OCI-LY7 (cell line): Measurements from ENCODE around the gene CRHR1. TPM values are rescaled to one million over a fixed set of nuclear protein-coding genes. Genes with fewer than 3 reads are reported as not detected.

Experiments
- BruUV-seq: library from RNA; stranded (reverse); fragments of 400-500 nt; replicated peaks from 2 replicates; lab custom pipeline; 2021; lab: Mats Ljungman, UMichigan
- CTCF ChIA-PET: fragments of 300-600 bp; sonication (Branson Sonifier 250); formaldehyde crosslinking; loops from one replicate; lab custom pipeline; 2022; ENCODE audit warnings: antibody characterized with exemption; ENCODE audit not compliant: unreplicated experiment; lab: Charles Lee
- POLR2A ChIA-PET: fragments of 300-600 bp; sonication (Branson Sonifier 250); formaldehyde crosslinking; loops from one replicate; lab custom pipeline; 2022; ENCODE audit warnings: antibody characterized with exemption; lab: Charles Lee
- DNase-seq: peaks from one replicate; pipeline ENCODE4 v3.0.0-alpha.2; 2015; ENCODE audit warnings: low spot score
- H2AFZ ChIP-seq: fragments of 200-600 bp; sonication (generic), shearing (Covaris generic); 2 replicates; pipeline ENCODE4 v1.6.1; 2014; ENCODE audit warnings: mild to moderate bottlenecking, antibody characterized with exemption, low read length, moderate library complexity
- H3K27ac ChIP-seq: fragments of 200-600 bp; sonication (generic); 2 replicates; pipeline ENCODE4 v1.5.1; 2014; ENCODE audit warnings: mixed run types, low read depth, mild to moderate bottlenecking, moderate library complexity, low read length, inconsistent platforms; ENCODE audit not compliant: poor library complexity, severe bottlenecking
- H3K36me3 ChIP-seq: fragments of 200-600 bp; sonication (generic); 2 replicates; pipeline ENCODE4 v1.6.1; 2014; ENCODE audit warnings: mild to moderate bottlenecking, antibody characterized with exemption, low read length, moderate library complexity, mixed read lengths; ENCODE audit not compliant: insufficient read depth
- H3K4me1 ChIP-seq: fragments of 200-600 bp; sonication (generic); 2 replicates; pipeline ENCODE4 v1.5.1; 2014; ENCODE audit warnings: mild to moderate bottlenecking, low read length; ENCODE audit not compliant: insufficient read depth, poor library complexity, severe bottlenecking
- H3K4me2 ChIP-seq: fragments of 200-600 bp; sonication (generic); 2 replicates; pipeline ENCODE4 v1.6.1; 2014; ENCODE audit warnings: mild to moderate bottlenecking, low read length
- H3K4me3 ChIP-seq: fragments of 200-600 bp; sonication (generic); 2 replicates; pipeline ENCODE4 v1.5.1; 2014; ENCODE audit warnings: mild to moderate bottlenecking, low read depth, low read length; ENCODE audit not compliant: poor library complexity, severe bottlenecking
- H3K79me2 ChIP-seq: fragments of 200-600 bp; sonication (generic); 2 replicates; pipeline ENCODE4 v1.6.1; 2016; ENCODE audit warnings: low read depth, mild to moderate bottlenecking, low read length, moderate library complexity, mixed read lengths; ENCODE audit not compliant: insufficient read depth
- H3K9me2 ChIP-seq: fragments of 200-600 bp; sonication (generic); 2 replicates; pipeline ENCODE4 v1.6.1; 2016; ENCODE audit warnings: mild to moderate bottlenecking, low read length, mixed read lengths; ENCODE audit not compliant: insufficient read depth
- H3K9me3 ChIP-seq: fragments of 200-600 bp; sonication (generic); 2 replicates; pipeline ENCODE4 v1.6.1; 2014; ENCODE audit warnings: mild to moderate bottlenecking, mixed run types, low read length, mixed read lengths
- H4K20me1 ChIP-seq: fragments of 200-600 bp; sonication (generic); 2 replicates; pipeline ENCODE4 v1.6.1; 2014; ENCODE audit warnings: mild to moderate bottlenecking, antibody characterized with exemption, low read length, moderate library complexity, mixed read lengths; ENCODE audit not compliant: insufficient read depth
- CTCF ChIP-seq: fragments of 200-600 bp; sonication (generic); conservative IDR thresholded peaks from 2 replicates; pipeline ENCODE4 v1.5.1; 2014; ENCODE audit warnings: mild to moderate bottlenecking, antibody characterized with exemption, low read length, moderate library complexity, mixed read lengths
- EZH2phosphoT487 ChIP-seq: fragments of 200-600 bp; sonication (generic); IDR thresholded peaks from 2 replicates; pipeline ENCODE4 v1.6.1; 2018; ENCODE audit warnings: low read depth, borderline replicate concordance, mild to moderate bottlenecking, mixed run types, antibody characterized with exemption, low read length, moderate library complexity, mixed read lengths
- intact Hi-C: fragments of 100-400 bp; cut with micrococcal nuclease; formaldehyde crosslinking; loops from one replicate; pipeline ENCODE4 v1.10.0; 2022; ENCODE audit not compliant: unreplicated experiment
- total RNA-seq, 2 experiments: library from RNA; depleted of rRNA in 1 of 2; stranded (reverse); fragments of >200 nt in 1 of 2; shearing (Covaris generic) in 1 of 2; gene quantifications; 2 replicates each; pipeline ENCODE4 v1.2.3, GENCODE V29; 2014 to 2022

CRHR1 gene
- total RNA-seq, 2 experiments from 2014 or later = not detected

- Histone ChIP-seq H2AFZ (no peak overlapping the region), H4K20me1 (no peaks in the 10 kb centered on the region), H3K4me2 (no peak overlapping the region), H3K4me3 (no peak overlapping the region), H3K79me2 (no peaks in the 10 kb centered on the region), H3K9me2 (no peaks in the 10 kb centered on the region), H3K9me3 (no peaks in the 10 kb centered on the region), H3K27ac (no peak overlapping the region), H3K4me1 (no peaks in the 10 kb centered on the region), H3K36me3 (no peaks in the 10 kb centered on the region)
- ChIA-PET CTCF (no interaction called here), POLR2A (interaction anchor here (0.7 kb wide), 1 partner anchor 57 kb away, joined by 3 read pairs; no protein-coding TSS in a partner anchor)
- TF ChIP-seq EZH2phosphoT487 (no peak), CTCF (no peak)
- no peak for DNase-seq
- intact Hi-C loops = loop anchor here (10.0 kb wide), 1 partner anchor 148 kb away; no protein-coding TSS in a partner anchor
- no TSS peak for BruUV-seq
These were observed 8.3 kb downstream of the CRHR1 start for GRCh38 chr17:45792437-45792836.

GRCh38 chr17:45792995-45793755 is 9.1 kb downstream of the CRHR1 start:
- TF ChIP-seq CTCF (no peak), EZH2phosphoT487 (no peak)
- Histone ChIP-seq H3K4me3 (no peak overlapping the region), H3K4me2 (no peak overlapping the region), H3K9me3 (no peaks in the 10 kb centered on the region), H3K36me3 (no peaks in the 10 kb centered on the region), H3K79me2 (no peaks in the 10 kb centered on the region), H2AFZ (no peak overlapping the region), H3K4me1 (no peaks in the 10 kb centered on the region), H4K20me1 (no peaks in the 10 kb centered on the region), H3K27ac (no peak overlapping the region), H3K9me2 (no peaks in the 10 kb centered on the region)
- intact Hi-C loops = loop anchor here (10.0 kb wide), 1 partner anchor 148 kb away; no protein-coding TSS in a partner anchor
- no peak for DNase-seq
- POLR2A ChIA-PET = no interaction called here
- no TSS peak for BruUV-seq
- CTCF ChIA-PET = no interaction called here

GRCh38 chr17:45793999-45794540 is 9.9 kb downstream of the CRHR1 start:
- H3K4me3 ChIP-seq = no peak overlapping the region
- no peak overlapping the region for H3K4me2 ChIP-seq
- no peaks in the 10 kb centered on the region for H3K79me2 ChIP-seq
- no TSS peak for BruUV-seq
- H2AFZ ChIP-seq = no peak overlapping the region
- DNase-seq = no peak
- H3K27ac ChIP-seq = no peak overlapping the region
- POLR2A ChIA-PET = no interaction called here
- no peaks in the 10 kb centered on the region for H3K4me1 ChIP-seq
- no peaks in the 10 kb centered on the region for H3K9me2 ChIP-seq
- H4K20me1 ChIP-seq = no peaks in the 10 kb centered on the region
- no peaks in the 10 kb centered on the region for H3K36me3 ChIP-seq
- CTCF ChIA-PET = no interaction called here
- TF ChIP-seq EZH2phosphoT487 (no peak), CTCF (no peak)
- no peaks in the 10 kb centered on the region for H3K9me3 ChIP-seq
- intact Hi-C loops = loop anchor here (10.0 kb wide), 1 partner anchor 149 kb away; no protein-coding TSS in a partner anchor
